Hematopoietic multipotent progenitor cell treated with erythropoietin and hydrocortisone succinate and interleukin-3 and kit ligand, for 17 days (in vitro differentiated cells): ENCODE results near the gene IFI35.
A peak's percentile ranks its signal among the peaks of the same experiment; 100 is the strongest.
"Not testable (repeated sequence)": the region's sequence is repeated elsewhere in the genome, so short reads cannot be mapped to it uniquely, and the experiment has no call there.

Source experiments
- DNase-seq: peaks from one replicate; pipeline ENCODE4 v3.0.0-alpha.2; 2015; ENCODE audit warnings: low spot score

The IFI35 gene

GRCh38 chr17:42997984-42998938, 8.3 kb upstream of the IFI35 start, which contains the start of gene RPL27:
Gene RPL27, plus strand, starts transcription at chr17:42998419. Its CDS starts 332 bp downstream, at chr17:42998751.
- peak; percentile 98 for DNase-seq

DNA sequence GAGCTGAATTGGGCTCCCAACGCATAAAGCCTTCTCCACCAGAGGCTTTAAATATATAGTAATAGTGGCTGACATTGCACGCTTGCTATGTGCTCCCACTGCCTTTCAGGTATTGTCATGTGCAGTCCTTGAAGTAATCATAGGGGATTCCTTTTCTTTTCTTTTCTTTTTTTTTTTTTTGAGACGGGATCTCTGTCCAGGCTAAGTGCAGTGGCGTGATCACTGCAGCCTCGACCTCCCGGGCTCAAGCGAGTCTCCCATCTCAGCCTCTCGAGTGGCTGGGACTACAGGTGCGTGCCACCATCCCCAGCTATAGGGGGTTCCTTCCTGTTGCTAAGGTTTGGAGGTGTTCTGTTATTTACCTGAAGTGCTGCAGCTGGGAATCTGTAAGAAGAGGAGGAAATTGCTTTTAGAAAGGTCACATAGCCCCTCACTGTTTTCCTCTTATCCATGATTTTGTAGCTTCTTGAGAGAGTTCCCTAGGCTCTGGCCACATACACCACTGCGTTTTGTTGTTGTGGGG, 7.5 kb upstream of the IFI35 start:
- no peak for DNase-seq

- DNase-seq, result not testable (repeated sequence)
Measured at GRCh38 chr17:43000894-43001293, 5.7 kb upstream of the IFI35 start.

DNA sequence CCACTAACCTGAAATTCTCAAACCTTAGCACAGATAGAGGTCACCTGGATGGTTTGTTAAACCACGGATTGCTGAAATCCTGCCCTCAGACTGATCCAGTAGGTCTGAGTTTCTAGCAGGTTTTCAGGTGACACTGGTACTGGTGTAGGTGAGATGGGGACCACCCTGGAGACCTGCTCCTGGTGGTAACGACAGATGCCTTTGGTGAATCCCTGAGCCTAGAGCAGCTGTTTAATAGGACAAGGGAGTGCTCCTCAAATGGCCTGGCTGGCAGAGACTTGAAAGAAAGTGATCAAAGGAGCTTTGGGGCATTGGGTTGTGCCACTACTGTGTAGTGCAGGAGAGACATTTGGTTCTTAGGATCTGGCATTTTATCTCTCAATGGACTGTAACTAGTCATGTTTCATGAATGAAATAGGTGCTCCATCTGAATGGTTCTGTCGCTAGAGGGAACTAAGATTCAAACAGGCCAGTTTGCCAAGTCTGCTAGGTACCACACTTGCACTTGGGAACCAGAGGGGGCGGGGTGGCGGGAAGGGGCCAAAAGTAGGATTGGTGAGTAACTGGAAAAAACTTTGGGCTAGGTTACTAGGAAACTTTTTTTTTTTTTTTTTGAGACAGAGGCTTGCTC, 2.9 kb upstream of the IFI35 start:
- DNase-seq, result no peak

DNA sequence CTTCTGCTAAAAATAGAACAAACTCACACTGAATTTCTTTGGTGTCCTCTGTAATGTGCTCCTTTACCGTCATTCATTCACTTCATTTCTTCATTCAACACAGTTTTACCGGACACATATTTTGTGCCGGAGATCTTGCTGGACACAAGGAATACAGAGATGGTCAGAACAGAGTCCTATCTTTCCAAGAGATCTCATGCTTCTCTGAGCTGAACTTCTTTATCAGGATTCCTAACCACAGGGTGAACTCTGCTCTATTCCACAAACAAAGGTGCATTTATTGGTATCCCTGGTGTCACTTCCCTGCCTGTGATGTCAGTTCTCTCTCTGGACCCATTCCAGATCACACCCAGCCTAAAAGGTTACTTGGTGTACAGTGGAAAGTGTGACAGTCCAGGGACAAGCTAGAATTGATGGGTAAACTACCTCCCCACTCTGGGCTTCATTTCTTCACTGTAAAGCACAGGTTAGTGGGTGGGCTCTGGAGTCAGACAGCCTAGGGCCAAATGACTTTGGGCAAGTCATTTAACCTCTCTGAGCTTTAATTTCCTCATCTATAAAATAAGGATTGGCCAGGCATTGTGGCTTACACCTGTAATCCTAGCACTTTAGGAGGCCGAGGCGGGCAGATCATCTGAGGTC, 4.2 kb downstream of the IFI35 start:
- DNase-seq, result no peak

- no peak for DNase-seq
Measured at GRCh38 chr17:43011728-43012472, 5.3 kb downstream of the IFI35 start.

DNA sequence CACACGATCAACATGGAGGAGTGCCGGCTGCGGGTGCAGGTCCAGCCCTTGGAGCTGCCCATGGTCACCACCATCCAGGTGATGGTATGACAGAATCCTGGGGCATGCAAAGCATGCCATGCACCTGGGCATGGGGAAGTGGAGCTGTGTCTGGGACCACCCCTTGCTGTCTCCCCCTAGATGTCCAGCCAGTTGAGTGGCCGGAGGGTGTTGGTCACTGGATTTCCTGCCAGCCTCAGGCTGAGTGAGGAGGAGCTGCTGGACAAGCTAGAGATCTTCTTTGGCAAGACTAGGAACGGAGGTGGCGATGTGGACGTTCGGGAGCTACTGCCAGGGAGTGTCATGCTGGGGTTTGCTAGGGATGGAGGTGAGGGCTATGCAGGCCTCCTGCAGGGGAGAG, 6.7 kb downstream of the IFI35 start:
- no peak for DNase-seq

- no peak for DNase-seq
Measured at GRCh38 chr17:43014020-43014648, 7.5 kb downstream of the IFI35 start.

- DNase-seq, result no peak
Measured at GRCh38 chr17:43014649-43015542, 8.3 kb downstream of the IFI35 start.

DNA sequence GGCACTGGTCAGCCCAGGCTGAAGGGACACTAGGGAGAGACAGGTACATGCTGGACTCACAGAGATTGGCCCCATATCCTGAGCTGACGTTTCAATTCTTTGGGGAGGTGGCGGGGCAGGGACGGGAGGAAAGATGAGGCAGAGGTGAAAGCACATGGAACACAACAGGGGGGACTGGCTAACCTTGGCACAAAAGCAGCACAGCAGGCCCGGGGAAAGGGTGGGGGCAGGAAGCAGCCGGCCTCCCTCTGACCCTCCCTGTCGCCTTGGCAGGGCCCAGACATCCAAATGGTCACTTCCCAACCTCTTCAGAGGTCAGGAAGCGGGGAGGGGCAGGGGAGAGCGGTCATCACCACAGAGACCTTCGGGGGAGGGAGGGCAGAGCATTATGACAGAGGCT, 9.0 kb downstream of the IFI35 start:
- DNase-seq, result no peak

DNA sequence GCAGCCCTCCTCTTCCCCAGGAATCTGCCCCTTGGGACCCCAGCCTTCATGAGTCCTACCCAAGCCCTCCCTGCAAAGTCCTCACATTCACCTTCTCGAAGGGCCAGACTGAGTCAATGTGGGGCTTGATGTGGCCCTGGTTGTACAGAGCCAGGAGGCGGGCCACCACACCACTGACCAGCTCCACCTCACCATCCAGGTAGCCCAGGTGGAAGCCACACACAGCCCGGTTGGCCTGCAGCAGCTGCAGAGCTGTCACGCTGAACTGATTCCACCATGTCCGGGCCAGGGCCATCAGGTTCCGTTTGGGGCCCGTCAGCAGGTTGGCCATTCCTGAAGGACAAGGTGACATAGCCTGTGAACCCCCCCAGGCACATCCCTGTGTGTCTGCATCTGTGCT, 9.6 kb downstream of the IFI35 start:
- DNase-seq, result no peak

- no peak for DNase-seq
Measured at GRCh38 chr17:43018008-43018853, 11.6 kb downstream of the IFI35 start.

GRCh38 chr17:43018932-43019331, 12.3 kb downstream of the IFI35 start:
- no peak for DNase-seq

- DNase-seq, result no peak
Measured at GRCh38 chr17:43019418-43019817, 12.8 kb downstream of the IFI35 start.

DNA sequence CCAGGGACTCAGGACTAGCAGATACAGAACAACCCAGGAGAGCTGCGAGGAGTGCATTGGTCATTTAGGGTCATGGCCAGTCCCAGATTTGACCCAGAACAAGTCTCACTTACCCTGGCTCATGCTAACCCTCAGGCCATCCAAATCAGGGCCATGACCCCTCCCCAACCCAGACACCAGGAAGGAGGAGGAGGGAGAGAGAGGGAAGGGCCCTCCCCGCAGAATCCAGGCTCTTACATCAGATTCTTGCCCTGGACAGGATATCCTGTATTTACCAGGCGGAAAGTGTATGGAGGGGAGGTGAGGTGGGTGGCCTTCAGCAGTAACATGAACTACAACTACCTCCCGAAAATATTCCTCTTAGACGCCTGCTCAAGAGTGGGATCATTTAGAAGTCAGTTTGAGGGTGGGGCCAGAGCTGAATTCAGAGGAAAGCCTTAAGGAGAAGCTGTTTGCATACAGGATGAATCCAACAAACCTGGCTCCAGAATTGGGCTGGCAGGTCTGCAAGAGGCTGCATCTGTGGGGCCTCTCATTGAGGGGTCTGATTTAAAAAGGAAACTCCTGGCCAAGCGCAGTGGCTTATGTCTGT, 13.5 kb downstream of the IFI35 start:
- DNase-seq, result no peak

- no peak for DNase-seq
Measured at GRCh38 chr17:43020789-43021740, 14.5 kb downstream of the IFI35 start.

DNA sequence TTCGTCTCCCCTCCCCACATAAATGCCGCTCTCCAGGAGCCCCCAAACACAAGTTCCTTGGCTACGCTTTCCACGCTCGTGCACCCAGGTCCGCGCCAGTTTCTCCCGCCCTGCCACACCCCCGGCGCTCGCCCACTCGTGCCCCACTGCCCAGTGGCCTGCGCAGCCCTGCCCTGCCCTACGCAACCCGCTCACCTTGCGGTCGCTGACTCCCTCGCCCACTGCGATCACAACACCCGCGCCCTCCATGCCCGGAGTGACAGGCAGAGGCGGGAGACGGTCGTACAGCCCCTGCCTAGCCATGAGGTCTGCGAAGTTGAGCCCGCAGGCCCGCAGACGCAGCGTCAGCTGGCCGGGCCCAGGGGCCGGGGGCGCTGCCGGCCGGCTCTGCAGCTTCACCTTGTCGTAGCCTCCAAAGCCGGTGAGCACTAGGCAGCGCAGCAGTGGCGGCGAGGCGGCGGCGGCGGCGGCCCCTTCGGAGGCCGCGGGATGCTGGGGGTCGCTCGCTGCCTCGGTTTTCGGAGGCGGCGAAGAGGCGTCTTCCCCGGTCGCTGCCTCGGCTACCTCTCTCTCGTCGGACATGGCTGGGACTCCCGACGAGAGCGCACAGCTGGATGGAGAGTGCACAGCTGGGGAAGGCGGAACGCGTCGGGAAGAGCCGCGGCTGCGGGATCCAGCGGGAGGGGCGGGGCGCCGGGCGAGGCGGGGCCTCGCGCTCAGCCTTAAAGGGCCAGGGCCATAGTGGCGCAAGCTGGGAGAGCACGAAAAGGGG, 15.3 kb downstream of the IFI35 start, which contains the start of gene VAT1:
Gene VAT1 (minus strand): TSS at position 645 of the 772 bp plus-strand sequence. CDS start 63 bp downstream, at position 582.
- peak; percentile 45 for DNase-seq
